Endothelial cell of umbilical vein (primary cell): ENCODE results near the gene SPTLC2. TPM values are rescaled to one million over a fixed set of nuclear protein-coding genes. Genes with fewer than 3 reads are reported as not detected.

ENCODE experiments used
- BruUV-seq: library from RNA; stranded (reverse); fragments of 400-500 nt; replicated peaks from 2 replicates; lab custom pipeline; 2021; lab: Mats Ljungman, UMichigan
- CTCF ChIA-PET: fragments of 300-600, 350-600 bp; sonication (Branson Sonifier 250); formaldehyde crosslinking; loops from one replicate; lab custom pipeline; 2021; ENCODE audit warnings: antibody characterized with exemption, inconsistent platforms; lab: Charles Lee
- POLR2A ChIA-PET: fragments of 300-600, 350-600 bp; sonication (Branson Sonifier 250); formaldehyde crosslinking; loops from one replicate; lab custom pipeline; 2021; ENCODE audit warnings: antibody characterized with exemption, inconsistent platforms; lab: Charles Lee
- DNase-seq: peaks from one replicate; pipeline ENCODE4 v3.0.0-alpha.2; 2011; ENCODE audit warnings: low read depth, low spot score
- FAIRE-seq: peaks from 2 replicates; lab custom pipeline; 2011; peaks lifted over from hg19 to GRCh38; lab: Jason Lieb, UNC
- H2AFZ ChIP-seq: 2 replicates; pipeline ENCODE4 v1.6.0; 2012; ENCODE audit warnings: low read depth, low read length, control low read depth, inconsistent platforms
- H3K27ac ChIP-seq: 2 replicates; pipeline ENCODE4 v1.5.1; 2011; ENCODE audit warnings: low read depth, mild to moderate bottlenecking, control low read depth, low read length, moderate library complexity; ENCODE audit not compliant: insufficient read depth
- H3K27me3 ChIP-seq, 2 experiments: 2 replicates each; pipeline versions ENCODE4 v1.6.0 to v1.6.1; 2011; ENCODE audit warnings: low read length in 2 of 2, mixed read lengths in 1 of 2; ENCODE audit not compliant: control insufficient read depth in 2 of 2, insufficient read depth in 2 of 2
- H3K36me3 ChIP-seq, 2 experiments: 2 replicates in 1 of 2; 3 replicates in 1 of 2; pipeline ENCODE4 v1.5.1; 2011; ENCODE audit warnings: low read length in 2 of 2, mild to moderate bottlenecking in 1 of 2, moderate library complexity in 1 of 2; ENCODE audit not compliant: control insufficient read depth in 2 of 2, insufficient read depth in 2 of 2; ENCODE audit errors: extremely low read depth in 1 of 2
- H3K4me1 ChIP-seq: 3 replicates; pipeline ENCODE4 v1.5.1; 2011; ENCODE audit warnings: mild to moderate bottlenecking, low read length; ENCODE audit not compliant: control insufficient read depth, insufficient read depth; ENCODE audit errors: extremely low read depth
- H3K4me2 ChIP-seq: 2 replicates; pipeline ENCODE4 v1.6.1; 2011; ENCODE audit warnings: low read length, control low read depth, mixed read lengths; ENCODE audit not compliant: insufficient read depth
- H3K4me3 ChIP-seq, 3 experiments: fragments of 200-600 bp in 1 of 3; sonication (generic), shearing (Covaris generic) in 1 of 3; replicated peaks in 1 of 3; 2 replicates each; pipeline ENCODE4 v1.5.1; 2011 to 2016; ENCODE audit warnings: control low read depth in 3 of 3, low read length in 3 of 3, mild to moderate bottlenecking in 2 of 3, inconsistent platforms in 1 of 3, low read depth in 1 of 3, moderate library complexity in 1 of 3; ENCODE audit not compliant: insufficient read depth in 1 of 3
- H3K79me2 ChIP-seq: 2 replicates; pipeline ENCODE4 v1.6.0; 2012; ENCODE audit warnings: low read length, inconsistent platforms; ENCODE audit not compliant: control insufficient read depth, insufficient read depth
- H3K9ac ChIP-seq: replicated peaks from 2 replicates; pipeline ENCODE3; 2011; ENCODE audit warnings: low read length, control low read depth; ENCODE audit not compliant: insufficient read depth; ENCODE audit errors: extremely low read depth
- H3K9me1 ChIP-seq: replicated peaks from 3 replicates; pipeline ENCODE4 v1.6.0; 2011; ENCODE audit warnings: mild to moderate bottlenecking, low read length; ENCODE audit not compliant: control insufficient read depth, insufficient read depth; ENCODE audit errors: extremely low read depth
- H3K9me3 ChIP-seq: replicated peaks from 2 replicates; pipeline ENCODE4 v1.5.1; 2012; ENCODE audit warnings: low read length, inconsistent platforms; ENCODE audit not compliant: control insufficient read depth, insufficient read depth
- H4K20me1 ChIP-seq: replicated peaks from 2 replicates; pipeline ENCODE3; 2011; ENCODE audit warnings: mild to moderate bottlenecking, low read length; ENCODE audit not compliant: control insufficient read depth, insufficient read depth; ENCODE audit errors: extremely low read depth
- CTCF ChIP-seq, 2 donors: IDR thresholded peaks; 1 replicate in 1 of 2; 2 replicates in 1 of 2; pipeline ENCODE4 v1.5.1; 2011; ENCODE audit warnings: low read length in 2 of 2, mild to moderate bottlenecking in 2 of 2, moderate library complexity in 2 of 2, control low read depth in 1 of 2, inconsistent platforms in 1 of 2, low read depth in 1 of 2; ENCODE audit not compliant: insufficient read depth in 1 of 2; ENCODE audit errors: extremely low read depth in 1 of 2
- GATA2 ChIP-seq: IDR thresholded peaks from 2 replicates; pipeline ENCODE4 v1.7.0; 2011; ENCODE audit warnings: low read depth, mild to moderate bottlenecking, moderate library complexity, mixed read lengths, low read length; ENCODE audit not compliant: insufficient read length, insufficient read depth
- JUN ChIP-seq: IDR thresholded peaks from 2 replicates; pipeline ENCODE4 v1.6.1; 2011; ENCODE audit warnings: borderline replicate concordance, low read depth; ENCODE audit not compliant: insufficient read length, insufficient read depth
- MAX ChIP-seq: IDR thresholded peaks from 2 replicates; pipeline ENCODE4 v1.6.1; 2011; ENCODE audit not compliant: insufficient read depth, insufficient read length
- MYC ChIP-seq: IDR thresholded peaks from one replicate; pipeline ENCODE4 v1.6.1; 2011; ENCODE audit warnings: mild to moderate bottlenecking, low read depth, low read length
- dilution Hi-C: fragments of 300-500 bp; cut with MboI; formaldehyde crosslinking; loops from one replicate; pipeline ENCODE4 v1.15.0; 2019; ENCODE audit warnings: low sequenced_read_pairs; ENCODE audit not compliant: extremely low pct_ligation_motif_present
- intact Hi-C: fragments of 100-400 bp; cut with micrococcal nuclease; formaldehyde crosslinking; loops from one replicate; pipeline ENCODE4 v1.10.0; 2022
- polyA plus RNA-seq, 4 experiments: library from polyadenylated mRNA; depleted of rRNA in 3 of 4; stranded (reverse) in 3 of 4; unstranded in 1 of 4; fragments of >200 nt; gene quantifications; 2 replicates each; pipeline versions ENCODE4 v1.2.1 to v1.2.3, GENCODE V29; 2011 to 2012; ENCODE audit warnings: missing spikeins in 1 of 4
- total RNA-seq: library from RNA; stranded (reverse); gene quantifications from 2 replicates; pipeline ENCODE4 v1.2.3, GENCODE V29; 2021

The SPTLC2 gene
- total and polyA plus RNA-seq, 2 donors (not counting 3 experiments of a cell fraction or from before 2014, with no cell fraction given) = 19.1 to 71.3 TPM

- Histone ChIP-seq H3K27me3 (peaks cover 0 to 4% of the 10 kb centered on the region in 2 experiments), H3K79me2 (peaks cover 49% of the 10 kb centered on the region), H3K27ac (peak overlapping the region; percentile 14), H3K9me1 (no peaks in the 10 kb centered on the region), H2AFZ (peak overlapping the region; percentile 81), H4K20me1 (no peaks in the 10 kb centered on the region), H3K36me3 (no peaks in the 10 kb centered on the region), H3K4me1 (peaks cover 25% of the 10 kb centered on the region), H3K9me3 (no peaks in the 10 kb centered on the region), H3K9ac (peak overlapping the region; percentile 87), H3K4me3 (peak overlapping the region; percentile 86 to 94 (median 90)), H3K4me2 (peak overlapping the region; percentile 86)
- FAIRE-seq (no peak), DNase-seq (no peak)
- TF ChIP-seq JUN (no peak), GATA2 (no peak), MAX (no peak), CTCF (IDR thresholded peaks at IDR 0.05; ENCODE audit: extremely low read depth in 1 of 2, insufficient read depth in 1 of 2, low read depth in 1 of 2, low read length in 2 of 2) (no peak), MYC (no peak)
- no TSS peak for BruUV-seq
- ChIA-PET POLR2A (no interaction called here), CTCF (interaction anchor here (1.0 kb wide), 1 partner anchor 8 kb away, joined by 3 read pairs; no protein-coding TSS in a partner anchor)
- intact Hi-C loops = loop anchor here (1.0 to 10.0 kb wide), 7 partner anchors 8 to 661 kb away; partner anchors contain the start of genes GSTZ1 and POMT2
- dilution Hi-C loops = no loop called here
Measured at GRCh38 chr14:77616133-77616453, 344 bp downstream of the SPTLC2 start.
